ENCODE results near the gene ABCC4. TPM values are rescaled to one million over a fixed set of nuclear protein-coding genes. Genes with fewer than 3 reads are reported as not detected.
A peak's percentile ranks its signal among the peaks of the same experiment; 100 is the strongest.

ABCC4 gene
- total and polyA plus RNA-seq, 2 experiments from 2014 or later = 4.3 to 12.2 TPM

- Histone ChIP-seq H3K27me3 (ENCODE audit: insufficient read depth) (no peaks in the 10 kb centered on the region), H3K9me2 (ENCODE audit: insufficient read depth) (no peaks in the 10 kb centered on the region), H3K79me2 (replicated peaks; ENCODE audit: insufficient read depth) (no peaks in the 10 kb centered on the region), H3K4me2 (no peak overlapping the region), H3K4me3 (no peak overlapping the region), H4K20me1 (replicated peaks; ENCODE audit: insufficient read depth) (no peaks in the 10 kb centered on the region), H3K4me1 (ENCODE audit: insufficient read depth) (no peaks in the 10 kb centered on the region), H2AFZ (no peak overlapping the region), H3K36me3 (ENCODE audit: insufficient read depth) (no peaks in the 10 kb centered on the region), H3K27ac (ENCODE audit: low read depth) (no peak overlapping the region), H3F3A (replicated peaks; ENCODE audit: low read depth) (no peaks in the 10 kb centered on the region)
- DNase-seq (ENCODE audit: low spot score) = no peak
- Mint-ChIP-seq H3K27ac (no peak overlapping the region), H3K4me3 (no peak overlapping the region), H3K27me3 (ENCODE audit: insufficient read depth, low read depth, poor library complexity) (no peaks in the 10 kb centered on the region), H3K36me3 (ENCODE audit: low read depth) (no peaks in the 10 kb centered on the region), H3K4me1 (peaks cover 7% of the 10 kb centered on the region; the same call in 2 of the 3 replicates), H3K9me3 (no peaks in the 10 kb centered on the region)
- TF ChIP-seq EZH2phosphoT487 (IDR thresholded peaks at IDR 0.05; ENCODE audit: unreplicated experiment) (no peak), ZNF462 (CRISPR knock-in tag; IDR thresholded peaks at IDR 0.05) (no peak), CREB1 (CRISPR knock-in tag; IDR thresholded peaks at IDR 0.05; ENCODE audit: low read depth) (no peak), JUNB (IDR thresholded peaks at IDR 0.05; ENCODE audit: unreplicated experiment) (no peak), REST (IDR thresholded peaks at IDR 0.05; ENCODE audit: unreplicated experiment) (no peak), STAT1 (IDR thresholded peaks at IDR 0.05; ENCODE audit: unreplicated experiment) (no peak), POLR2AphosphoS5 (IDR thresholded peaks at IDR 0.05; ENCODE audit: low read depth) (no peak), ETS1 (IDR thresholded peaks at IDR 0.05) (no peak), CTCF (conservative IDR thresholded peaks at IDR 0.05; ENCODE audit: low read depth in 2 of 2) (no peak), ZNF331 (CRISPR knock-in tag; IDR thresholded peaks at IDR 0.05; ENCODE audit: low read depth) (no peak), EZH2 (IDR thresholded peaks at IDR 0.05; ENCODE audit: low read depth, unreplicated experiment) (no peak), ZNF114 (CRISPR knock-in tag; IDR thresholded peaks at IDR 0.05) (no peak), NANOG (IDR thresholded peaks at IDR 0.05; ENCODE audit: borderline replicate concordance) (no peak)
- peak; percentile 52 for ATAC-seq
These were observed 126.7 kb downstream of the ABCC4 start for GRCh38 chr13:95174517-95174916.
